Liver (tissue), 9 donors: ENCODE data around the gene CYP39A1. TPM values are rescaled to one million over a fixed set of nuclear protein-coding genes. Genes with fewer than 3 reads are reported as not detected.

Experiments
- DNase-seq: peaks from one replicate; pipeline ENCODE4 v3.0.0-alpha.2; 2017; ENCODE audit warnings: low spot score
- H3K27ac ChIP-seq, 2 donors: one replicate each; pipeline ENCODE4 v1.7.0; 2013; ENCODE audit warnings: inconsistent platforms in 2 of 2, low read length in 2 of 2, control low read depth in 1 of 2, low read depth in 1 of 2, mild to moderate bottlenecking in 1 of 2
- H3K27me3 ChIP-seq, 4 donors: one replicate each; pipeline versions ENCODE4 v1.6.1 to v1.7.0; 2013; ENCODE audit warnings: low read length in 3 of 4, inconsistent platforms in 1 of 4, mild to moderate bottlenecking in 1 of 4, moderate library complexity in 1 of 4; ENCODE audit not compliant: control insufficient read depth in 4 of 4, insufficient read depth in 4 of 4
- H3K36me3 ChIP-seq, 4 donors: one replicate each; pipeline versions ENCODE4 v1.6.1 to v1.7.0; 2013; ENCODE audit warnings: low read length in 3 of 4, mild to moderate bottlenecking in 3 of 4, low read depth in 1 of 4, moderate library complexity in 1 of 4; ENCODE audit not compliant: control insufficient read depth in 4 of 4, insufficient read depth in 3 of 4
- H3K4me1 ChIP-seq, 4 donors: one replicate each; pipeline versions ENCODE4 v1.6.1 to v1.7.0; 2013; ENCODE audit warnings: low read length in 3 of 4, mild to moderate bottlenecking in 3 of 4, moderate library complexity in 1 of 4; ENCODE audit not compliant: control insufficient read depth in 4 of 4, insufficient read depth in 4 of 4
- H3K4me3 ChIP-seq, 3 donors: one replicate each; pipeline versions ENCODE4 v1.6.1 to v1.7.0; 2013; ENCODE audit warnings: low read length in 3 of 3, control low read depth in 1 of 3, low read depth in 1 of 3, mild to moderate bottlenecking in 1 of 3
- H3K9ac ChIP-seq, 2 donors: one replicate each; pipeline ENCODE4 v1.7.0; 2013; ENCODE audit warnings: low read length in 2 of 2, mild to moderate bottlenecking in 2 of 2, moderate library complexity in 2 of 2, control low read depth in 1 of 2, low read depth in 1 of 2
- H3K9me3 ChIP-seq, 4 donors: one replicate each; pipeline versions ENCODE4 v1.6.1 to v1.7.0; 2013; ENCODE audit warnings: low read length in 3 of 4; ENCODE audit not compliant: control insufficient read depth in 4 of 4
- EGR1 ChIP-seq, 2 donors: IDR thresholded peaks; 2 replicates each; pipeline ENCODE4 v1.6.1; 2016 to 2018; ENCODE audit warnings: antibody characterized with exemption in 2 of 2, low read depth in 2 of 2
- FOXA1 ChIP-seq: IDR thresholded peaks from 2 replicates; pipeline ENCODE4 v1.6.1; 2016; ENCODE audit warnings: antibody characterized with exemption
- FOXA2 ChIP-seq: IDR thresholded peaks from 2 replicates; pipeline ENCODE4 v1.6.1; 2016; ENCODE audit warnings: antibody characterized with exemption
- GABPA ChIP-seq, 2 donors: IDR thresholded peaks in 1 of 2; conservative IDR thresholded peaks in 1 of 2; 2 replicates each; pipeline ENCODE4 v1.6.1; 2016; ENCODE audit warnings: antibody characterized with exemption in 2 of 2, mild to moderate bottlenecking in 1 of 2, moderate library complexity in 1 of 2
- HNF4A ChIP-seq, 2 donors: conservative IDR thresholded peaks; 2 replicates each; pipeline ENCODE4 v1.6.1; 2016; ENCODE audit warnings: antibody characterized with exemption in 2 of 2, mild to moderate bottlenecking in 2 of 2
- HNF4G ChIP-seq: IDR thresholded peaks from 2 replicates; pipeline ENCODE4 v1.6.1; 2016; ENCODE audit warnings: antibody characterized with exemption
- JUND ChIP-seq, 2 donors: IDR thresholded peaks; 2 replicates each; pipeline ENCODE4 v1.6.1; 2016; ENCODE audit warnings: antibody characterized with exemption in 2 of 2
- MAX ChIP-seq: IDR thresholded peaks from 2 replicates; pipeline ENCODE4 v1.6.1; 2016; ENCODE audit warnings: antibody characterized with exemption
- NR2F2 ChIP-seq: IDR thresholded peaks from 2 replicates; pipeline ENCODE4 v1.6.1; 2016; ENCODE audit warnings: antibody characterized with exemption
- RAD21 ChIP-seq, 2 donors: IDR thresholded peaks; 2 replicates each; pipeline ENCODE4 v1.6.1; 2016; ENCODE audit warnings: antibody characterized with exemption in 2 of 2, mild to moderate bottlenecking in 2 of 2
- REST ChIP-seq: IDR thresholded peaks from 2 replicates; pipeline ENCODE4 v1.6.1; 2016; ENCODE audit warnings: antibody characterized with exemption, mild to moderate bottlenecking
- RXRA ChIP-seq, 2 donors: IDR thresholded peaks; 2 replicates each; pipeline ENCODE4 v1.6.1; 2017 to 2018; ENCODE audit warnings: antibody characterized with exemption in 2 of 2, mild to moderate bottlenecking in 1 of 2
- SP1 ChIP-seq: IDR thresholded peaks from 2 replicates; pipeline ENCODE4 v1.6.1; 2018; ENCODE audit warnings: antibody characterized with exemption, mild to moderate bottlenecking
- TAF1 ChIP-seq: conservative IDR thresholded peaks from 2 replicates; pipeline ENCODE4 v1.6.1; 2016; ENCODE audit warnings: antibody characterized with exemption, mild to moderate bottlenecking
- YY1 ChIP-seq: IDR thresholded peaks from 2 replicates; pipeline ENCODE4 v1.6.1; 2016; ENCODE audit warnings: antibody characterized with exemption, mild to moderate bottlenecking
- ZBTB33 ChIP-seq: IDR thresholded peaks from 2 replicates; pipeline ENCODE4 v1.6.1; 2016; ENCODE audit warnings: antibody characterized with exemption
- WGBS: extraction: QIAGEN DNeasy Blood & Tissue Kit; methylation state at CpG from one replicate; pipeline ENCODE4 v1.1.7; 2013; 5-methylcytosine and 5-hydroxymethylcytosine counted together
- polyA plus RNA-seq, 2 donors: library from polyadenylated mRNA; stranded (reverse) in 1 of 2; unstranded in 1 of 2; fragments of 200-250 nt in 1 of 2; fragments of >200 nt in 1 of 2; fragmentation: Nextera tagmentation in 1 of 2; extraction: Ambion mirVana in 1 of 2; gene quantifications; one replicate each; pipeline versions ENCODE4 v1.2.1 to v1.2.3, GENCODE V29; 2013 to 2015
- total RNA-seq, 2 donors: library from RNA; depleted of rRNA; stranded (reverse); fragments of >200 nt; gene quantifications; one replicate each; pipeline ENCODE4 v1.2.3, GENCODE V29; 2014
- TF ChIP-seq, protein P1 (sequence below): fragments of 150-350 bp; IDR thresholded peaks from 2 replicates; pipeline ENCODE4 v1.5.1; 2017; ENCODE audit warnings: improper control_type of control experiment, low read depth, low read length; ENCODE audit not compliant: missing input control
- donor health status: healthy.
- donor health status: healthy.
- donor health status: healthy.
- donor health status: healthy.
- donor health status: healthy.

Gene CYP39A1
- total and polyA plus RNA-seq, 4 donors: 10.8 to 29.8 (median 15.2) TPM

GRCh38 chr6:46610862-46611553 is 41.6 kb downstream of the CYP39A1 start:
- Histone ChIP-seq H3K27me3 (no peaks in the 10 kb centered on the region), H3K9ac (no peak overlapping the region), H3K27ac (no peak overlapping the region), H3K4me3 (no peak overlapping the region), H3K4me1 (no peaks in the 10 kb centered on the region), H3K9me3 (no peaks in the 10 kb centered on the region), H3K36me3 (peaks cover 0 to 10% (median 0%) of the 10 kb centered on the region in 4 donors)
- no peak for DNase-seq
- WGBS: 84% methylated on average over 3 of the region's 3 CpGs
- TF ChIP-seq HNF4A (conservative IDR thresholded peaks at IDR 0.05) (no peak), RAD21 (IDR thresholded peaks at IDR 0.05) (no peak), NR2F2 (no peak), RXRA (IDR thresholded peaks at IDR 0.05) (no peak), TAF1 (no peak), REST (no peak), FOXA1 (no peak), MAX (no peak), EGR1 (IDR thresholded peaks at IDR 0.05; ENCODE audit: low read depth in 2 of 2) (no peak), FOXA2 (no peak), YY1 (no peak), HNF4G (no peak), GABPA (IDR thresholded peaks at IDR 0.05 in 1 of 2, conservative IDR thresholded peaks at IDR 0.05 in 1 of 2) (no peak), JUND (IDR thresholded peaks at IDR 0.05) (no peak), ZBTB33 (no peak)
- TF ChIP-seq, protein P1, sequence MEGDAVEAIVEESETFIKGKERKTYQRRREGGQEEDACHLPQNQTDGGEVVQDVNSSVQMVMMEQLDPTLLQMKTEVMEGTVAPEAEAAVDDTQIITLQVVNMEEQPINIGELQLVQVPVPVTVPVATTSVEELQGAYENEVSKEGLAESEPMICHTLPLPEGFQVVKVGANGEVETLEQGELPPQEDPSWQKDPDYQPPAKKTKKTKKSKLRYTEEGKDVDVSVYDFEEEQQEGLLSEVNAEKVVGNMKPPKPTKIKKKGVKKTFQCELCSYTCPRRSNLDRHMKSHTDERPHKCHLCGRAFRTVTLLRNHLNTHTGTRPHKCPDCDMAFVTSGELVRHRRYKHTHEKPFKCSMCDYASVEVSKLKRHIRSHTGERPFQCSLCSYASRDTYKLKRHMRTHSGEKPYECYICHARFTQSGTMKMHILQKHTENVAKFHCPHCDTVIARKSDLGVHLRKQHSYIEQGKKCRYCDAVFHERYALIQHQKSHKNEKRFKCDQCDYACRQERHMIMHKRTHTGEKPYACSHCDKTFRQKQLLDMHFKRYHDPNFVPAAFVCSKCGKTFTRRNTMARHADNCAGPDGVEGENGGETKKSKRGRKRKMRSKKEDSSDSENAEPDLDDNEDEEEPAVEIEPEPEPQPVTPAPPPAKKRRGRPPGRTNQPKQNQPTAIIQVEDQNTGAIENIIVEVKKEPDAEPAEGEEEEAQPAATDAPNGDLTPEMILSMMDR: no peak

GRCh38 chr6:46606338-46606737 is 46.3 kb downstream of the CYP39A1 start:
- Histone ChIP-seq H3K4me3 (no peak overlapping the region), H3K4me1 (no peaks in the 10 kb centered on the region), H3K9ac (no peak overlapping the region), H3K27me3 (no peaks in the 10 kb centered on the region), H3K36me3 (peaks cover 0 to 2% (median 0%) of the 10 kb centered on the region in 4 donors), H3K9me3 (no peaks in the 10 kb centered on the region), H3K27ac (no peak overlapping the region)
- TF ChIP-seq NR2F2: no peak
- no peak for TF ChIP-seq HNF4G
- TF ChIP-seq FOXA1: no peak
- no peak for TF ChIP-seq EGR1 (IDR thresholded peaks at IDR 0.05; ENCODE audit: low read depth in 2 of 2)
- TF ChIP-seq FOXA2: no peak
- TF ChIP-seq, protein P1: no peak
- TF ChIP-seq SP1: no peak
- no peak for DNase-seq
- WGBS: 86% methylated on average over 3 of the region's 3 CpGs
